Chondrocyte (in vitro differentiated cells): ENCODE measurements around the gene ABHD11. TPM values are rescaled to one million over a fixed set of nuclear protein-coding genes. Genes with fewer than 3 reads are reported as not detected.

Experiments used
- DNase-seq: peaks from one replicate; pipeline ENCODE4 v3.0.0; 2021; ENCODE audit warnings: mixed read lengths, low spot score
- H3K27ac Mint-ChIP-seq: one replicate; pipeline ENCODE4 v1.8.0; 2021; ENCODE audit warnings: mild to moderate bottlenecking, moderate library complexity, mixed read lengths; ENCODE audit not compliant: unreplicated experiment
- H3K27me3 Mint-ChIP-seq: 2 replicates; pipeline ENCODE4 v1.8.0; 2021; ENCODE audit warnings: low read depth, mixed read lengths
- H3K36me3 Mint-ChIP-seq: 2 replicates; pipeline ENCODE4 v1.8.0; 2021; ENCODE audit warnings: low read depth, mixed read lengths
- H3K4me1 Mint-ChIP-seq: 2 replicates; pipeline ENCODE4 v1.8.0; 2021; ENCODE audit warnings: low read depth, mild to moderate bottlenecking, mixed read lengths
- H3K4me3 Mint-ChIP-seq: one replicate; pipeline ENCODE4 v1.8.0; 2021; ENCODE audit warnings: mild to moderate bottlenecking, moderate library complexity, mixed read lengths; ENCODE audit not compliant: unreplicated experiment
- H3K9me3 Mint-ChIP-seq: 2 replicates; pipeline ENCODE4 v1.8.0; 2021; ENCODE audit warnings: low read depth, mixed read lengths
- total RNA-seq: library from RNA; stranded (reverse); gene quantifications from 3 replicates; pipeline ENCODE4 v1.2.1, GENCODE V29; 2021
- TF ChIP-seq, protein P1 (sequence below): fragments of 200-600 bp; sonication (generic); IDR thresholded peaks from 2 replicates; pipeline ENCODE4 v1.5.0; 2021; ENCODE audit warnings: antibody characterized with exemption, mild to moderate bottlenecking, moderate library complexity

Gene ABHD11
- total RNA-seq, 1 donor from 2014 or later, result 11.2 TPM

DNA sequence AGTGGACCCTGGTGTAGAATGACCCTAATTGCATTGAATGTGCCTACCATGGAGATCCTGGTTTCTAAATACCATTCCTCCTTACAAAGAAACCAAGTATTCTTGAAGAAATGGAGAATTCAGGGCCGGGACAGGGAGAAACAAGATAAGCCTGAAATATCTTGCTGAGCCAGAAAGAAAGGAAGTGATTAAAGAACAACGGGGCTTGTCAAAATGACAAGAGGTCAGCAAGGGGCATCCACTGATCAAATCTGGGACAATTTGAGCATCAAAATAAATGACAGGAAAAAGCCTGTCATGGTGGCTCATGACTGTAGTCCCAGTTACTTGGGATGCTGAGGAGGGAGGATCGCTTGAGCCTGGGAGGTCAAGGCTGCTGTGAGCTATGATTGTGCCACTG is 8.1 kb downstream of the ABHD11 start:
- no peaks in the 10 kb centered on the region for H3K36me3 Mint-ChIP-seq
- H3K9me3 Mint-ChIP-seq, result no peaks in the 10 kb centered on the region
- H3K4me3 Mint-ChIP-seq, result no peak overlapping the region
- TF ChIP-seq, protein P1, sequence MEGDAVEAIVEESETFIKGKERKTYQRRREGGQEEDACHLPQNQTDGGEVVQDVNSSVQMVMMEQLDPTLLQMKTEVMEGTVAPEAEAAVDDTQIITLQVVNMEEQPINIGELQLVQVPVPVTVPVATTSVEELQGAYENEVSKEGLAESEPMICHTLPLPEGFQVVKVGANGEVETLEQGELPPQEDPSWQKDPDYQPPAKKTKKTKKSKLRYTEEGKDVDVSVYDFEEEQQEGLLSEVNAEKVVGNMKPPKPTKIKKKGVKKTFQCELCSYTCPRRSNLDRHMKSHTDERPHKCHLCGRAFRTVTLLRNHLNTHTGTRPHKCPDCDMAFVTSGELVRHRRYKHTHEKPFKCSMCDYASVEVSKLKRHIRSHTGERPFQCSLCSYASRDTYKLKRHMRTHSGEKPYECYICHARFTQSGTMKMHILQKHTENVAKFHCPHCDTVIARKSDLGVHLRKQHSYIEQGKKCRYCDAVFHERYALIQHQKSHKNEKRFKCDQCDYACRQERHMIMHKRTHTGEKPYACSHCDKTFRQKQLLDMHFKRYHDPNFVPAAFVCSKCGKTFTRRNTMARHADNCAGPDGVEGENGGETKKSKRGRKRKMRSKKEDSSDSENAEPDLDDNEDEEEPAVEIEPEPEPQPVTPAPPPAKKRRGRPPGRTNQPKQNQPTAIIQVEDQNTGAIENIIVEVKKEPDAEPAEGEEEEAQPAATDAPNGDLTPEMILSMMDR, result no peak
- H3K27me3 Mint-ChIP-seq, result peaks cover 2% of the 10 kb centered on the region
- peaks cover 8% of the 10 kb centered on the region for H3K4me1 Mint-ChIP-seq
- no peak for DNase-seq
- no peak overlapping the region for H3K27ac Mint-ChIP-seq

DNA sequence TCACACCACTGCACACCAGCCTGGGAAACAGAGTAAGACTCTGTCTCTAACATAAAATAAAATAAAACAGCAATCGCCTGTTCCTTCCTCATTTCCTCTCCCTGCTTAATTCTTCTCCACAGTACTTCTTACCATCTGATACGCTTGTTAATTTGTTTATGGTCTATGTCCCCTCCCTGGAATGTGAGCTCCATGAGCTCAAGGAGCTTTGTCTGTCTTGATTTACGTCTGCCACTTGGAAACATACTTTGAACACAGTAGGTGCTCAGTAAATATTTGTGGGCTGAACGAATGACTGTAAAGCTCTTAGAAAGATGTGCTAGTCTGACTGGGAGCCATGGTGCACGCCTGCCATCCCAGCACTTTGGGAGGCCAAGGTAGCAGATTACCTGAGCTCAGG is 10.1 kb downstream of the ABHD11 start:
- no peak for DNase-seq
- Mint-ChIP-seq H3K4me3 (no peak overlapping the region), H3K27ac (no peak overlapping the region), H3K9me3 (no peaks in the 10 kb centered on the region), H3K27me3 (peaks cover 2% of the 10 kb centered on the region), H3K4me1 (no peaks in the 10 kb centered on the region), H3K36me3 (no peaks in the 10 kb centered on the region)
- TF ChIP-seq, protein P1, result no peak

DNA sequence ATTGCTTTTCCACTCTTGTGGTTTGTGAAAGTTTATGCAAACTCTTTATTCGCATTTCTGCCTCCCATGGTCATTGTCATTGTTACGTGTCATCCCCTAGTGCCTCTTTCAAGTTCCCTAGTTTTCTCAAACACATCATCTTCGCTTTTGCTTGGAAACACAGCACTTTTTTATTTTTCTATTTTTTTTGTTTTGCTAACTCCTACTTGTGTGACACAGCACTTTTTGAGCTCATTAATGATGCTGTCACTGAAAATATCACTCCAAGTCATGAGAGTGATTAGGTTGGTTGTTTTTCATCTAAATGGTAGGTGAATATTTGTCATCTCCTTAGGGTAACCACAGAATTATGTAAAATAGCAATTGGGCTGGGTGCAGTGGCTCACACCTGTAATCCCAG is 10.7 kb downstream of the ABHD11 start:
- Mint-ChIP-seq H3K27me3 (peaks cover 2% of the 10 kb centered on the region), H3K4me1 (no peaks in the 10 kb centered on the region), H3K9me3 (no peaks in the 10 kb centered on the region), H3K27ac (no peak overlapping the region), H3K36me3 (no peaks in the 10 kb centered on the region), H3K4me3 (no peak overlapping the region)
- no peak for DNase-seq
- TF ChIP-seq, protein P1, result no peak

DNA sequence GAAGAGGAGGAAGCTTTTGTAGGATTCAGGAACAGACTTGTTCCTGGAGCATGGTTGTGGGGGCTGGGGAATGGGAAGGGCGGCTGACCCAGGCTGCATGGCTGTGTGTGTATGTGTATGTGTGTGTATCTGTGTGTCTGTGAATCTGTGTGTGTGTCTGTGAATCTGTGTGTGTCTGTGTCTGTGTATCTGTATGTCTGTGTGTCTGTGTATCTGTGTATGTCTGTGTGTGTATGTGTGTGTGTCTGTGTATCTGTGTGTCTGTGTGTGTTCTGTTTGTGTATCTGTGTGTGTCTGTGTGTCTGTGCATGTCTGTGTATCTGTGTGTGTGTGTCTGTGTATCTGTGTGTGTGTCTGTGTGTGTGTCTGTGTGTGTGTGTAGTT is 12.5 kb downstream of the ABHD11 start:
- no peak for DNase-seq
- Mint-ChIP-seq H3K4me1 (peaks cover 12% of the 10 kb centered on the region), H3K27me3 (peaks cover 2% of the 10 kb centered on the region), H3K36me3 (no peaks in the 10 kb centered on the region), H3K9me3 (no peaks in the 10 kb centered on the region), H3K27ac (no peak overlapping the region), H3K4me3 (no peak overlapping the region)
- TF ChIP-seq, protein P1, result peak; percentile 50

DNA sequence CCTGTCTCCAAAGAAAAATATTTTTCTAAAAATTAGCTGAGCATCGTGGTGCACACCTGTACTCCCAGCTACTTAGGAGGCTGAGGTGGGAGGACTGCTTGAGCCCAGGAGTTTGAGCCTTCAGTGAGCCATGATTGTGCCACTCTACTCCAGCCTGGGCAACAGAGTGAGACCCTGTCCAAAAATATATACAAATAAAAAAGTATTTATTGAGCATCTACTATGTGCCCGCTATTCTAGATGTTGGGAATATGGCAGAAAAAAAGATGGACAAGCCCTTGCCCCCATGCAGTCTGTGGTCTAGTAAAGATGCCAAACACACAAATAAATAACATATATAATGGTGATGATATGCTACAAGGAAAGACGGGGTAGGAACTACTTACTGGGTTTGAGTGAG is 14.8 kb downstream of the ABHD11 start:
- H3K4me1 Mint-ChIP-seq, result peaks cover 22% of the 10 kb centered on the region
- H3K27me3 Mint-ChIP-seq, result peaks cover 2% of the 10 kb centered on the region
- no peak for DNase-seq
- no peaks in the 10 kb centered on the region for H3K36me3 Mint-ChIP-seq
- no peak overlapping the region for H3K27ac Mint-ChIP-seq
- H3K9me3 Mint-ChIP-seq, result no peaks in the 10 kb centered on the region
- no peak overlapping the region for H3K4me3 Mint-ChIP-seq
- TF ChIP-seq, protein P1, result no peak
